ENCODE results near the gene NEDD4.

DNA sequence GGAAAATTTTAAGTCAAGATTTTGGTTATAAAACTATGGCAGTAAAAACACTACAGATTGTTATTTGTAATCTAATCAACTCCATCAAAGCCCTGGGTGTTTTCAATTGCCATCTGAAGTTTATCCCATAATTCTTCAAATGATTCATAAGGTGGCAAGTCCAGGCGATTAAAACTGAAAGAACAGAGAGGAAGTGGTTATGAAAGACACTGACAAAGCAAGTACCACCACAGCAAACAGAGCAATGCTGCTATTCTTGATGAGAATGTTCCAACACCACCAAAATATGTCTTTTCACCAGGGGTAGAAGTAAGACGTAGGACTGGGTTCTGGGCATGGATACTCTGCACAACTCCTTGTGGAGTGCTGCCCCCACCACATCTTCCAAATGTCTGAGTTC, 163.6 kb downstream of the NEDD4 start:
- TF ChIP-seq TCF12 (IDR thresholded peaks at IDR 0.05; ENCODE audit: low read depth), result no peak
- TF ChIP-seq CREB1 (IDR thresholded peaks at IDR 0.05; ENCODE audit: low read depth), result no peak
- TF ChIP-seq, protein P1, sequence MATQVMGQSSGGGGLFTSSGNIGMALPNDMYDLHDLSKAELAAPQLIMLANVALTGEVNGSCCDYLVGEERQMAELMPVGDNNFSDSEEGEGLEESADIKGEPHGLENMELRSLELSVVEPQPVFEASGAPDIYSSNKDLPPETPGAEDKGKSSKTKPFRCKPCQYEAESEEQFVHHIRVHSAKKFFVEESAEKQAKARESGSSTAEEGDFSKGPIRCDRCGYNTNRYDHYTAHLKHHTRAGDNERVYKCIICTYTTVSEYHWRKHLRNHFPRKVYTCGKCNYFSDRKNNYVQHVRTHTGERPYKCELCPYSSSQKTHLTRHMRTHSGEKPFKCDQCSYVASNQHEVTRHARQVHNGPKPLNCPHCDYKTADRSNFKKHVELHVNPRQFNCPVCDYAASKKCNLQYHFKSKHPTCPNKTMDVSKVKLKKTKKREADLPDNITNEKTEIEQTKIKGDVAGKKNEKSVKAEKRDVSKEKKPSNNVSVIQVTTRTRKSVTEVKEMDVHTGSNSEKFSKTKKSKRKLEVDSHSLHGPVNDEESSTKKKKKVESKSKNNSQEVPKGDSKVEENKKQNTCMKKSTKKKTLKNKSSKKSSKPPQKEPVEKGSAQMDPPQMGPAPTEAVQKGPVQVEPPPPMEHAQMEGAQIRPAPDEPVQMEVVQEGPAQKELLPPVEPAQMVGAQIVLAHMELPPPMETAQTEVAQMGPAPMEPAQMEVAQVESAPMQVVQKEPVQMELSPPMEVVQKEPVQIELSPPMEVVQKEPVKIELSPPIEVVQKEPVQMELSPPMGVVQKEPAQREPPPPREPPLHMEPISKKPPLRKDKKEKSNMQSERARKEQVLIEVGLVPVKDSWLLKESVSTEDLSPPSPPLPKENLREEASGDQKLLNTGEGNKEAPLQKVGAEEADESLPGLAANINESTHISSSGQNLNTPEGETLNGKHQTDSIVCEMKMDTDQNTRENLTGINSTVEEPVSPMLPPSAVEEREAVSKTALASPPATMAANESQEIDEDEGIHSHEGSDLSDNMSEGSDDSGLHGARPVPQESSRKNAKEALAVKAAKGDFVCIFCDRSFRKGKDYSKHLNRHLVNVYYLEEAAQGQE (IDR thresholded peaks at IDR 0.05; ENCODE audit: low read depth), result no peak
- TF ChIP-seq ZBTB7A (IDR thresholded peaks at IDR 0.05; ENCODE audit: low read depth), result no peak
- no peak for TF ChIP-seq FOXM1 (IDR thresholded peaks at IDR 0.05; ENCODE audit: borderline replicate concordance, low read depth)
- no peak for TF ChIP-seq TAF1 (IDR thresholded peaks at IDR 0.05; ENCODE audit: low read depth)
- no peak for TF ChIP-seq RAD21 (IDR thresholded peaks at IDR 0.05; ENCODE audit: low read depth)
- no peak for TF ChIP-seq MAX (IDR thresholded peaks at IDR 0.05)
- TF ChIP-seq EP300 (IDR thresholded peaks at IDR 0.05; ENCODE audit: borderline replicate concordance), result no peak
- no peak for TF ChIP-seq USF1 (IDR thresholded peaks at IDR 0.05)
- no peak for TF ChIP-seq YY1 (IDR thresholded peaks at IDR 0.05; ENCODE audit: low read depth)
- no peak for TF ChIP-seq NFIC (IDR thresholded peaks at IDR 0.05)

Measured in Ishikawa (cell line).